RWPE2 (cell line): ENCODE measurements around the gene SUCNR1.
"Not testable (repeated sequence)": the region's sequence is repeated elsewhere in the genome, so short reads cannot be mapped to it uniquely, and the experiment has no call there.

Experiments used
- ATAC-seq: fragments of 200-7000 bp; cut with Tn5 transposase; 3 replicates; pipeline ENCODE4 v1.9.1; 2021; ENCODE audit warnings: low read depth
- DNase-seq: peaks from one replicate; pipeline ENCODE4 v3.0.0-alpha.2; 2020; ENCODE audit warnings: low spot score
- H3K27ac ChIP-seq: fragments of 450-650 bp; 2 replicates; pipeline ENCODE4 v1.5.1; 2017; ENCODE audit warnings: mild to moderate bottlenecking; ENCODE audit not compliant: poor library complexity, severe bottlenecking
- H3K27me3 ChIP-seq: fragments of 250-450 bp; sonication (Bioruptor Pico); 2 replicates; pipeline ENCODE4 v1.5.1; 2021; ENCODE audit warnings: mild to moderate bottlenecking, moderate library complexity; ENCODE audit not compliant: insufficient read depth, poor library complexity, severe bottlenecking
- H3K36me3 ChIP-seq: fragments of 250-450 bp; sonication (Bioruptor Pico); 2 replicates; pipeline ENCODE4 v1.5.1; 2020; ENCODE audit warnings: low read depth, mild to moderate bottlenecking, moderate library complexity
- H3K4me1 ChIP-seq: fragments of 250-450 bp; sonication (Bioruptor Pico); 2 replicates; pipeline ENCODE4 v1.5.1; 2021; ENCODE audit warnings: mild to moderate bottlenecking, moderate library complexity; ENCODE audit not compliant: insufficient read depth, poor library complexity, severe bottlenecking
- H3K4me3 ChIP-seq: fragments of 250-450 bp; sonication (Bioruptor Pico); 2 replicates; pipeline ENCODE4 v1.5.1; 2021; ENCODE audit warnings: mild to moderate bottlenecking, moderate library complexity; ENCODE audit not compliant: severe bottlenecking
- H3K9me3 ChIP-seq: fragments of 250-450 bp; sonication (Bioruptor Pico); 2 replicates; pipeline ENCODE4 v1.5.1; 2021; ENCODE audit warnings: mild to moderate bottlenecking, moderate library complexity; ENCODE audit not compliant: severe bottlenecking
- TF ChIP-seq, protein P1 (sequence below): fragments of 450-650 bp; IDR thresholded peaks from one replicate; pipeline ENCODE4 v1.5.1; 2017; ENCODE audit warnings: mild to moderate bottlenecking, moderate library complexity; ENCODE audit not compliant: poor library complexity, severe bottlenecking

SUCNR1 gene

DNA sequence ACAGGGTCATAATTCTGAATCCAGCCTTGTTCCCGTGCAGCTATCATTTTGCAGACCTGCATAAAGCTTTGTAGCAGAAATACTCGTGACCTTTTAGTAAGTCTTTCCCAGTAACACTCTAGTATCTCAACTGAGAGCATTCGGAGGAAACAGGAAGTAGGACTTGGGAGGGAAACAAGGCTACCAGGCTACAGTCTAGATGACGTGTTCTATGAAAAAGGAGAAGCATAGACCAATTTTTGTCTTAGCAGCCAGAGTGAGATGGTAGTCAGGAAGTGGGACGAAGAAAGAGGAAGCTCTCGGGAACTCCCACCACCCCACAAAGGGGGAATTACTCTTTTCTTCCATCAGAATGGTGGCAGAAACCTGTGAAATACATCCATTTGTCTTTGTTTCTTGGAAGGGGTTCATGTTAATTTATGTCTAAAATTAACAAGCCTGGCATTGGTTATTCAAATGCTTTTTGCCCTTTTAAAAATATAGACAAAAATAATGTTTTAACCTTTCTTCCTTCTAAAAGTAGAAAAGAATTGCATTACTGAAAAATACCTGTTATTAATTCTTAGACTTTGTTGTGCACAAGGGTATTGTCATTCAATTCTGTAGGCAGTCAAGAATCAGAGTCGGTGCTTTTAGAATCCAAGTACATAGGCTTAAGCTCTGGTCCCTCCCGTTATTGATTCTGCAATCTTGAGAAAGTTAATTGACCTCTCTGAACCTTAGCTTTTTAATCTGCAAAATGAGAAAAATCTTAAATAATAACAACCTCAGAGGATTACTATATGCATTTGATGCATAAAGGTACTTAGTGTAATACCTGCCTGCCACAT is 1.6 kb upstream of the SUCNR1 start:
- Histone ChIP-seq H3K27ac (no peak overlapping the region), H3K36me3 (no peaks in the 10 kb centered on the region), H3K27me3 (no peaks in the 10 kb centered on the region), H3K9me3 (no peaks in the 10 kb centered on the region), H3K4me3 (no peak overlapping the region), H3K4me1 (no peaks in the 10 kb centered on the region)
- no peak for DNase-seq
- TF ChIP-seq, protein P1, sequence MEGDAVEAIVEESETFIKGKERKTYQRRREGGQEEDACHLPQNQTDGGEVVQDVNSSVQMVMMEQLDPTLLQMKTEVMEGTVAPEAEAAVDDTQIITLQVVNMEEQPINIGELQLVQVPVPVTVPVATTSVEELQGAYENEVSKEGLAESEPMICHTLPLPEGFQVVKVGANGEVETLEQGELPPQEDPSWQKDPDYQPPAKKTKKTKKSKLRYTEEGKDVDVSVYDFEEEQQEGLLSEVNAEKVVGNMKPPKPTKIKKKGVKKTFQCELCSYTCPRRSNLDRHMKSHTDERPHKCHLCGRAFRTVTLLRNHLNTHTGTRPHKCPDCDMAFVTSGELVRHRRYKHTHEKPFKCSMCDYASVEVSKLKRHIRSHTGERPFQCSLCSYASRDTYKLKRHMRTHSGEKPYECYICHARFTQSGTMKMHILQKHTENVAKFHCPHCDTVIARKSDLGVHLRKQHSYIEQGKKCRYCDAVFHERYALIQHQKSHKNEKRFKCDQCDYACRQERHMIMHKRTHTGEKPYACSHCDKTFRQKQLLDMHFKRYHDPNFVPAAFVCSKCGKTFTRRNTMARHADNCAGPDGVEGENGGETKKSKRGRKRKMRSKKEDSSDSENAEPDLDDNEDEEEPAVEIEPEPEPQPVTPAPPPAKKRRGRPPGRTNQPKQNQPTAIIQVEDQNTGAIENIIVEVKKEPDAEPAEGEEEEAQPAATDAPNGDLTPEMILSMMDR = no peak
- ATAC-seq = no peak

DNA sequence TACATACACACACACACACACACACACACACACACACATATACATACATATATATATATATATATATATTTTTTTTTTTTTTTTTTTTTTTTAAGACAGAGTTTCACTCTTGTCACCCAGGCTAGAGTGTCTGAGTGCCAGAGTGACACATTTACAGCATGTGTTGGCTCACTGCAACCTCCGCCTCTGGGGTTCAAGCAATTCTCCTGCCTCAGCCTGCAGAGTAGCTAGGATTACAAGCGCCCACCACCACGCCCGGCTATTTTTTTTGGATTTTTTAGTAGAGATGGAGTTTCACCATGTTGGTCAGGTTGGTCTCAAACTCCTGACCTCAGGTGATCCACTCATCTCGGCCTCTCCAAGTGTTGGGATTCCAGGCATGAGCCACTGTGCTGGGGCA is 636 bp downstream of the SUCNR1 start:
- not testable (repeated sequence) for DNase-seq, H3K27me3 ChIP-seq, H3K4me1 ChIP-seq, H3K4me3 ChIP-seq, H3K36me3 ChIP-seq, H3K9me3 ChIP-seq, ATAC-seq, H3K27ac ChIP-seq

DNA sequence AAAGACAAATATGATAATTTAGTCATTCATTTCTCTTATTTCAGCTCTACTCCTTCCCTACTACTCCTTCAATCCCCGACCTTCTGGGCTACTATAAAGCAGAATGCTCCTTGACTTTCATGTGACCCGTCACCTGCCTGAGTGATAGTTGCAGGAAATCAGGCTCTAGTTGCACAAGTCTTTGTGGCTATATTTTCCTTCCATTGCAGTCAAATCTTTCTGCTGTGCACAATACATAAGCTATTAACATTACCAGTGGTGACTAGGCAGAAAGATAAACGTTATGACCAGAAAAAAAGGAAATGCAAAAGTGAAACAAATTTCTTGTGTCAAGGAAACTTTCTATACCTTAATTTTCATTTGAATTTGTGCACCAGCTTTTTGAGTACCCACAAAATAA is 2.3 kb downstream of the SUCNR1 start:
- H3K4me1 ChIP-seq = no peaks in the 10 kb centered on the region
- no peak for DNase-seq
- H3K36me3 ChIP-seq = no peaks in the 10 kb centered on the region
- no peaks in the 10 kb centered on the region for H3K27me3 ChIP-seq
- no peak overlapping the region for H3K27ac ChIP-seq
- TF ChIP-seq, protein P1 = no peak
- no peaks in the 10 kb centered on the region for H3K9me3 ChIP-seq
- ATAC-seq = no peak
- H3K4me3 ChIP-seq = no peak overlapping the region

DNA sequence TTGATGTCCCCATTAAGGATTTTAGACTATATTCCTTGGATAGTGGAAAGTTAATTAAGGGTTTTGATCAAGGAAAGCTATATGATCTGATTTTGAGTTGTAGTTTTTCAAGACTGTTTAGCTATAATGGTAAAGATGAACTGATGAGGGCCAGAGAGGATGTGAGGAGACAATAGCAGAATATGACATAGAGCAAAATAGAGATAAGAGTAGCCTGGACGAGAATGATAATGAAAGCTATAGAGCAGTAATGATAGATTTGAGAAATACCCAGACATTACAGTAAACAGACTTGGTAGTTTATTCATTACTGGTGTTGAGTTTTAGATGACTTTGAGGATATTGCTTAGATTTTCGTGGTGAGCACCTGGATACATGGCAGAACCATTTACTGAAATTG is 3.8 kb downstream of the SUCNR1 start:
- TF ChIP-seq, protein P1 = no peak
- H3K36me3 ChIP-seq = no peaks in the 10 kb centered on the region
- ATAC-seq (no peak), DNase-seq (no peak)
- no peaks in the 10 kb centered on the region for H3K9me3 ChIP-seq
- H3K27me3 ChIP-seq = no peaks in the 10 kb centered on the region
- H3K4me3 ChIP-seq = no peak overlapping the region
- no peak overlapping the region for H3K27ac ChIP-seq
- no peaks in the 10 kb centered on the region for H3K4me1 ChIP-seq

DNA sequence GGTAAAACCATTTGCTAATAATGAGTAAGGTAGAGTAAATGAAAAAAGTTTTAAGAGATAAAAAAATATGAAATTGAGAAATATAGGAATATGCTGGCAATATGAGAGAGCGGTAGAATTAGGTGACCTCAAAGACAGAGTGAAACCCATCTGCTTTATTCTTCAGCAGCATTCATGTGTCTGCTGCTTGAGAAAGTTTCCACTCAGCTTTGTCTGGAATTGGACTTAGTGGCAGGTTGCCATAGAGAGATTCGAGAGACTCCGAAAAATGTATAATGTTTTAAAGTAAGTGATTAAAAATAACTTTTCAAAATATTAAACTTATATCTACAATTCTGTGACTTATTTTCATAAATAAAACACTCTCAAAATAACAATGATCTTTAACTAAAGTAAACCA is 5.0 kb downstream of the SUCNR1 start:
- H3K27ac ChIP-seq = no peak overlapping the region

More for the DNA sequence above, 5.0 kb downstream of the SUCNR1 start:
- Histone ChIP-seq H3K27me3 (no peaks in the 10 kb centered on the region), H3K9me3 (no peaks in the 10 kb centered on the region), H3K4me3 (no peak overlapping the region), H3K36me3 (no peaks in the 10 kb centered on the region), H3K4me1 (no peaks in the 10 kb centered on the region)
- no peak for DNase-seq
- TF ChIP-seq, protein P1 = no peak
- ATAC-seq = no peak
